ENCODE results near the gene CARD19.
A peak's percentile ranks its signal among the peaks of the same experiment; 100 is the strongest.
"Not testable (repeated sequence)": the region's sequence is repeated elsewhere in the genome, so short reads cannot be mapped to it uniquely, and the experiment has no call there.

CARD19 gene

GRCh38 chr9:93088656-93089015, 7.4 kb upstream of the CARD19 start:
- no peak for DNase-seq (ENCODE audit: low read depth)

- DNase-seq (ENCODE audit: low read depth): no peak
Measured at GRCh38 chr9:93089024-93089423, 7.0 kb upstream of the CARD19 start.

- DNase-seq (ENCODE audit: low read depth): no peak
Measured at GRCh38 chr9:93089481-93089991, 6.5 kb upstream of the CARD19 start.

GRCh38 chr9:93090091-93090655, 5.8 kb upstream of the CARD19 start:
- no peak for DNase-seq (ENCODE audit: low read depth)

GRCh38 chr9:93091056-93091452, 5.0 kb upstream of the CARD19 start:
- DNase-seq (ENCODE audit: low read depth): no peak

GRCh38 chr9:93091453-93092081, 4.5 kb upstream of the CARD19 start:
- DNase-seq (ENCODE audit: low read depth): peak; percentile 85

GRCh38 chr9:93092251-93092991, 3.6 kb upstream of the CARD19 start:
- no peak for DNase-seq (ENCODE audit: low read depth)

- no peak for DNase-seq (ENCODE audit: low read depth)
Measured at GRCh38 chr9:93093127-93093876, 2.7 kb upstream of the CARD19 start.

GRCh38 chr9:93093877-93094657, 1.9 kb upstream of the CARD19 start:
- DNase-seq (ENCODE audit: low read depth): no peak

GRCh38 chr9:93094658-93095204, 1.3 kb upstream of the CARD19 start:
- DNase-seq (ENCODE audit: low read depth): no peak

- DNase-seq (ENCODE audit: low read depth): peak; percentile 99
Measured at GRCh38 chr9:93095205-93096130, 549 bp upstream of the CARD19 start.

GRCh38 chr9:93096811-93097382, 880 bp downstream of the CARD19 start:
- no peak for DNase-seq (ENCODE audit: low read depth)

- peak; percentile 21 for DNase-seq (ENCODE audit: low read depth)
Measured at GRCh38 chr9:93097511-93098201, 1.6 kb downstream of the CARD19 start.

- DNase-seq (ENCODE audit: low read depth): peak; percentile 99
Measured at GRCh38 chr9:93098236-93098946, 2.4 kb downstream of the CARD19 start.

GRCh38 chr9:93099551-93100275, 3.7 kb downstream of the CARD19 start:
- no peak for DNase-seq (ENCODE audit: low read depth)

GRCh38 chr9:93100276-93100636, 4.2 kb downstream of the CARD19 start:
- no peak for DNase-seq (ENCODE audit: low read depth)

- DNase-seq (ENCODE audit: low read depth): not testable (repeated sequence)
Measured at GRCh38 chr9:93101086-93101485, 5.1 kb downstream of the CARD19 start.

GRCh38 chr9:93105620-93106019, 9.6 kb downstream of the CARD19 start:
- DNase-seq (ENCODE audit: low read depth): no peak
